Calu3 (cell line): ENCODE results near the gene LGALS12. TPM values are rescaled to one million over a fixed set of nuclear protein-coding genes. Genes with fewer than 3 reads are reported as not detected.
A peak's percentile ranks its signal among the peaks of the same experiment; 100 is the strongest.
"Not testable (repeated sequence)": the region's sequence is repeated elsewhere in the genome, so short reads cannot be mapped to it uniquely, and the experiment has no call there.

Experiments
- BruUV-seq: library from RNA; stranded (reverse); fragments of 400-500 nt; replicated peaks from 2 replicates; lab custom pipeline; 2021; lab: Mats Ljungman, UMichigan
- CTCF ChIA-PET: fragments of 300-600 bp; sonication (Branson Sonifier 250); formaldehyde crosslinking; loops from one replicate; lab custom pipeline; 2022; ENCODE audit warnings: antibody characterized with exemption; lab: Charles Lee
- DNase-seq: peaks from one replicate; pipeline ENCODE4 v3.0.0; 2022
- H3K27ac Mint-ChIP-seq: one replicate; pipeline ENCODE4 v1.8.0; 2022; ENCODE audit warnings: mixed read lengths; ENCODE audit not compliant: unreplicated experiment
- H3K27me3 Mint-ChIP-seq: one replicate; pipeline ENCODE4 v1.8.0; 2022; ENCODE audit warnings: mixed read lengths; ENCODE audit not compliant: unreplicated experiment
- H3K36me3 Mint-ChIP-seq: one replicate; pipeline ENCODE4 v1.8.0; 2022; ENCODE audit warnings: mild to moderate bottlenecking, moderate library complexity, mixed read lengths; ENCODE audit not compliant: insufficient read depth, unreplicated experiment
- H3K4me1 Mint-ChIP-seq: one replicate; pipeline ENCODE4 v1.8.0; 2022; ENCODE audit warnings: mild to moderate bottlenecking, low read depth, mixed read lengths; ENCODE audit not compliant: unreplicated experiment
- H3K4me3 Mint-ChIP-seq: one replicate; pipeline ENCODE4 v1.8.0; 2022; ENCODE audit warnings: mild to moderate bottlenecking, low read depth, moderate library complexity, mixed read lengths; ENCODE audit not compliant: unreplicated experiment
- H3K9me3 Mint-ChIP-seq: one replicate; pipeline ENCODE4 v1.8.0; 2022; ENCODE audit warnings: low read depth, mixed read lengths; ENCODE audit not compliant: unreplicated experiment
- intact Hi-C: fragments of 100-400 bp; cut with micrococcal nuclease; formaldehyde crosslinking; loops from one replicate; pipeline ENCODE4 v1.10.0; 2022; ENCODE audit not compliant: unreplicated experiment
- total RNA-seq: library from RNA; stranded (reverse); gene quantifications from 2 replicates; pipeline ENCODE4 v1.2.3, GENCODE V29; 2022
- TF ChIP-seq, protein P1 (sequence below): fragments of 200-600 bp; IDR thresholded peaks from one replicate; pipeline ENCODE4 v1.8.0; 2022; ENCODE audit warnings: antibody characterized with exemption; ENCODE audit not compliant: unreplicated experiment

Gene LGALS12
- total RNA-seq, 1 experiment from 2014 or later, result not detected

DNA sequence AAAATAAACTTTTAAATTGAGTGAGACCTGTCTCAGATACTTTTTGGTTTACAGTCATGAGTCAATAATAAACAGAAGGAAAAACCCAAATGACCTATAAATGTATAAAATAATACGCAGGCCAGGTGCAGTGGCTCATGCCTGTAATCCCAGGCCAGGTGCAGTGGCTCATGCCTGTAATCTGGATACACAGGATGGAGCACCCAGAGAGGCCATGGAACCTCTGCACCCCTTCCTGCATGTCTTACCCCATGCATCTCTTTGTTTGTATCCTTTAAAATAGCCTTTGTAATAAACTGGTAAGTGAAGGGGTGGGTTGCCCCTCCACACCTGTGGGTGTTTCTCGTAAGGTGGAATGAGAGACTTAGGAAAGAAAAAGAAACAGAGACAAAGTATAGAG lies 21.8 kb downstream of the LGALS12 start:
- no peak for DNase-seq
- H3K27ac Mint-ChIP-seq, result peak overlapping the region; percentile 97

DNA sequence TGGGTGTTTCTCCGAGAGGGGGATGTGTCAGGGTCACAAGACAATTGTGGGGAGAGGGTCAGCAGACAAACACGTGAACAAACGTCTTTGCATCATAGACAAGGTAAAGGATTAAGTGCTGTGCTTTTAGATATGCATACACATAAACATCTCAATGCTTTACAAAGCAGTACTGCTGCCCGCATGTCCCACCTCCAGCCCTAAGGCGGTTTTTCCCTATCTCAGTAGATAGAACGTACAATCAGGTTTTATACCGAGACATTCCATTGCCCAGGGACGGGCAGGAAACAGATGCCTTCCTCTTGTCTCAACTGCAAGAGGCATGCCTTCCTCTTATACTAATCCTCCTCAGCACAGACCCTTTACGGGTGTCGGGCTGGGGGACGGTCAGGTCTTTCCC lies 22.3 kb downstream of the LGALS12 start:
- H3K4me3 Mint-ChIP-seq, result peak overlapping the region; percentile 66
- intact Hi-C loops, CTCF ChIA-PET, H3K9me3 Mint-ChIP-seq, DNase-seq, H3K27me3 Mint-ChIP-seq: not testable (repeated sequence)
- peaks cover 56% of the 10 kb centered on the region for H3K4me1 Mint-ChIP-seq
- BruUV-seq, result TSS peak; percentile 14
- H3K27ac Mint-ChIP-seq, result peak overlapping the region; percentile 97
- peaks cover 33% of the 10 kb centered on the region for H3K36me3 Mint-ChIP-seq

More for the DNA sequence above, 21.8 kb downstream of the LGALS12 start:
- Mint-ChIP-seq H3K4me3 (peak overlapping the region; percentile 66), H3K4me1 (peaks cover 56% of the 10 kb centered on the region), H3K9me3 (no peaks in the 10 kb centered on the region), H3K27me3 (no peaks in the 10 kb centered on the region), H3K36me3 (peaks cover 36% of the 10 kb centered on the region)
- intact Hi-C loops, result no loop called here
- BruUV-seq, result no TSS peak
- TF ChIP-seq, protein P1, sequence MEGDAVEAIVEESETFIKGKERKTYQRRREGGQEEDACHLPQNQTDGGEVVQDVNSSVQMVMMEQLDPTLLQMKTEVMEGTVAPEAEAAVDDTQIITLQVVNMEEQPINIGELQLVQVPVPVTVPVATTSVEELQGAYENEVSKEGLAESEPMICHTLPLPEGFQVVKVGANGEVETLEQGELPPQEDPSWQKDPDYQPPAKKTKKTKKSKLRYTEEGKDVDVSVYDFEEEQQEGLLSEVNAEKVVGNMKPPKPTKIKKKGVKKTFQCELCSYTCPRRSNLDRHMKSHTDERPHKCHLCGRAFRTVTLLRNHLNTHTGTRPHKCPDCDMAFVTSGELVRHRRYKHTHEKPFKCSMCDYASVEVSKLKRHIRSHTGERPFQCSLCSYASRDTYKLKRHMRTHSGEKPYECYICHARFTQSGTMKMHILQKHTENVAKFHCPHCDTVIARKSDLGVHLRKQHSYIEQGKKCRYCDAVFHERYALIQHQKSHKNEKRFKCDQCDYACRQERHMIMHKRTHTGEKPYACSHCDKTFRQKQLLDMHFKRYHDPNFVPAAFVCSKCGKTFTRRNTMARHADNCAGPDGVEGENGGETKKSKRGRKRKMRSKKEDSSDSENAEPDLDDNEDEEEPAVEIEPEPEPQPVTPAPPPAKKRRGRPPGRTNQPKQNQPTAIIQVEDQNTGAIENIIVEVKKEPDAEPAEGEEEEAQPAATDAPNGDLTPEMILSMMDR, result no peak
- CTCF ChIA-PET, result no interaction called here

DNA sequence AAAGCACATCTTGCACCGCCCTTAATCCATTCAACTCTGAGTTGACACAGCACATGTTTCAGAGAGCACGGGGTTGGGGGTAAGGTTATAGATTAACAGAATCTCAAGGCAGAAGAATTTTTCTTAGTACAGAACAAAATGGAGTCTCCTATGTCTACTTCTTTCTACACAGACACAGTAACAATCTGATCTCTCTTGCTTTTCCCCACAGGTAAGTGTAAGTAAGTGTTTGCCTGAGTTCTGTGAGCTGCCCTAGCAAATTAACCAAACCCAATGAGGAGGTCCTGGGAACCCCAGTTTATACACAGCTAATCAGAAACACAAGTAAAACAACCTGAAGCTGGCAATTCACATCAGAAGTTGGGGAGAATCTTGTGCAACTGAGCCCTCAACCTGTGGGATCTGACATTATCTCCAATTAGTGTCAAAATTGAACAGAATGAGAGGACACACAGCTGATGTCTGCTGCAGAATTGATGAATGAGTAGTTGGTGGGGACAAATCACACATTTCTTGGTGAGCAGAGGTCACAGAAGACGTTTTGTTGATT lies 22.9 kb downstream of the LGALS12 start:
- intact Hi-C loops, CTCF ChIA-PET, DNase-seq, H3K27me3 Mint-ChIP-seq, H3K9me3 Mint-ChIP-seq: not testable (repeated sequence)
- H3K4me3 Mint-ChIP-seq, result peak overlapping the region; percentile 55
- H3K4me1 Mint-ChIP-seq, result peaks cover 58% of the 10 kb centered on the region
- H3K27ac Mint-ChIP-seq, result peak overlapping the region; percentile 97
- H3K36me3 Mint-ChIP-seq, result peaks cover 33% of the 10 kb centered on the region
- TSS peak; percentile 77 for BruUV-seq

DNA sequence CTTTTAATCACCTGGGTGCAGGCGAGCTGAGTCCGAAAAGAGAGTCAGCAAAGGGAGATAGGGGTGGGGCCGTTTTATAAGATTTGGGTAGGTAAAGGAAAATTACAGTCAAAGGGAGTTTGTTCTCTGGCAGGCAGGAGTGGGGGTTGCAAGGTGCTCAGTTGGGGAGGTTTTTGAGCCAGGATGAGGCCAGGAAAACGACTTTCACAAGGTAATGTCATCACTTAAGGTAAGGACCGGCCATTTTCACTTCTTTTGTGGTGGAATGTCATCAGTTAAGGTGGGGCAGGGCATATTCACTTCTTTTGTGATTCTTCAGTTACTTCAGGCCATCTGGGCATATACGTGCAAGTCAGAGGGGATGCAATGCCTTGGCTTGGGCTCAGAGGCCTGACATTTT lies 23.5 kb downstream of the LGALS12 start:
- CTCF ChIA-PET, DNase-seq, H3K9me3 Mint-ChIP-seq, H3K27me3 Mint-ChIP-seq, BruUV-seq, intact Hi-C loops: not testable (repeated sequence)
- peak overlapping the region; percentile 55 for H3K4me3 Mint-ChIP-seq
- H3K27ac Mint-ChIP-seq, result peak overlapping the region; percentile 97
- H3K36me3 Mint-ChIP-seq, result peaks cover 37% of the 10 kb centered on the region
- peaks cover 64% of the 10 kb centered on the region for H3K4me1 Mint-ChIP-seq

DNA sequence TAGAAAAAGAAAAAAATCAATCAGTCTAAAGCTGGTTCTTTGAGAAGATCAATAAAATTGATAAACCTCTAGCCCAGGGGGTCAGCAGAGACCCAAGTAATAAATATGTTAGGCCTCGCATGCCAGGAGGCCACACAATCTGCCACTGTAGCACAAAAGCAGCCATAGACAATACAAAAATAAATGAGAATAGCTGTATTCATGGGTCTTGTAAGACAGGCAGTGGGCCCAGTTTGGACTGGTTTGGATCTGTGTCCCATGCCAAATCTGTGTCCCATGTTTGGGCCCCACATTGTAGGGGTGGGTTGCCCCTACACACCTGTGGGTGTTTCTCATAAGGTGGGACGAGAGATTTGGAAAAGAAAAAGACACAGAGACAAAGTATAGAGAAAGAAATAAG lies 24.1 kb downstream of the LGALS12 start:
- peak overlapping the region; percentile 97 for H3K27ac Mint-ChIP-seq
- BruUV-seq, result no TSS peak
- no peaks in the 10 kb centered on the region for H3K27me3 Mint-ChIP-seq
- peaks cover 37% of the 10 kb centered on the region for H3K36me3 Mint-ChIP-seq
- CTCF ChIA-PET, result no interaction called here
- no peak for DNase-seq
- TF ChIP-seq, protein P1, result no peak
- no peaks in the 10 kb centered on the region for H3K9me3 Mint-ChIP-seq
- intact Hi-C loops, result loop anchor here (2.0 to 5.0 kb wide), 3 partner anchors 52 to 102 kb away; no protein-coding TSS in a partner anchor
- H3K4me3 Mint-ChIP-seq, result peak overlapping the region; percentile 55
- H3K4me1 Mint-ChIP-seq, result peaks cover 66% of the 10 kb centered on the region

DNA sequence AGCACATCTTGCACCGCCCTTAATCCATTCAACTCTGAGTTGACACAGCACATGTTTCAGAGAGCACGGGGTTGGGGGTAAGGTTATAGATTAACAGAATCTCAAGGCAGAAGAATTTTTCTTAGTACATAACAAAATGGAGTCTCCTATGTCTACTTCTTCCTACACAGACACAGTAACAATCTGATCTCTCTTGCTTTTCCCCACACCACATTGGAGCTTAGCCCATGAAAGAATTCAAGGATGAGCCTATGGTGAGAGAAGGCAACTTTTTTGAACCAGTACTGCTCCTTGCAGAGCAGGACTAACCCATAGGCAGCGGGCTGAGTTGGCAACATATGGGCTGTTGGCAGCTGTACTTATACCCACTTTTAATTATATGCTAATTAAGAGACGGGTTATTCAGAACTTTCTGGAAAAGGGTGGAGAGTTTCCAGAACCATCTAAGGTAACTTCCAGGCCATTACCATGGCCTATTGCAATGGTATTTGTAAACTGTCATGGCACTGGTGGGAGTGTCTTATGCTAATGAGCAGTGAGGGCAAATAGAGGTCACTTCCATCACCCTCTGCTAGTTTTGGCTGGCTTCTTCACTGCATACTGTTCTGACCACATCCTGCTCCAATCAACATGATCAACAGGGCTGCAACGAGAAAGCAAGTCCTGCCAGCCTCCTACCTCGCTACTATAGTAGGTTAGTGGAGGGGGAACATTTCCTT lies 25.3 kb downstream of the LGALS12 start:
- BruUV-seq, H3K9me3 Mint-ChIP-seq, CTCF ChIA-PET, H3K27me3 Mint-ChIP-seq: not testable (repeated sequence)
- peak overlapping the region; percentile 27 for H3K4me3 Mint-ChIP-seq
- H3K36me3 Mint-ChIP-seq, result peaks cover 37% of the 10 kb centered on the region
- peak overlapping the region; percentile 84 for H3K27ac Mint-ChIP-seq
- intact Hi-C loops, result loop anchor here (1.0 to 5.0 kb wide), 5 partner anchors 34 to 101 kb away; no protein-coding TSS in a partner anchor
- H3K4me1 Mint-ChIP-seq, result peaks cover 66% of the 10 kb centered on the region
- DNase-seq, result peak; percentile 84
